Naive thymus-derived CD8-positive, alpha-beta T cell (primary cell): Measurements from ENCODE around the gene RER1. TPM values are rescaled to one million over a fixed set of nuclear protein-coding genes. Genes with fewer than 3 reads are reported as not detected.
A peak's percentile ranks its signal among the peaks of the same experiment; 100 is the strongest.

Experiments
- ATAC-seq, 2 donors: fragments of 150-1000 bp; cut with Tn5 transposase in 1 of 2; sonication (Bioruptor Pico), chemical (Tn5 transposase) in 1 of 2; 1 replicate in 1 of 2; 2 replicates in 1 of 2; pipeline ENCODE4 v1.10.0; 2021; ENCODE audit warnings: mild to moderate bottlenecking in 2 of 2, moderate library complexity in 2 of 2
- POLR2A ChIA-PET: fragments of 350-600 bp; sonication (Branson Sonifier 250); formaldehyde crosslinking; loops from one replicate; lab custom pipeline; 2021; ENCODE audit warnings: antibody characterized with exemption; lab: Charles Lee
- DNase-seq, 10 donors: peaks; one replicate each; pipeline versions ENCODE4 v3.0.0 to v3.0.0-alpha.2; 2020 to 2022
- H3K27ac Mint-ChIP-seq, 10 donors: one replicate each; pipeline ENCODE4 v1.8.0; 2020 to 2022; ENCODE audit warnings: mild to moderate bottlenecking in 10 of 10, mixed read lengths in 10 of 10, moderate library complexity in 4 of 10, inconsistent platforms in 1 of 10
- H3K27me3 Mint-ChIP-seq, 5 donors: one replicate each; pipeline ENCODE4 v1.8.0; 2021 to 2022; ENCODE audit warnings: mixed read lengths in 5 of 5
- H3K36me3 Mint-ChIP-seq, 3 donors: one replicate each; pipeline ENCODE4 v1.8.0; 2020 to 2022; ENCODE audit warnings: mixed read lengths in 3 of 3, mild to moderate bottlenecking in 2 of 3, inconsistent platforms in 1 of 3
- H3K4me1 Mint-ChIP-seq, 4 donors: one replicate each; pipeline ENCODE4 v1.8.0; 2021 to 2022; ENCODE audit warnings: mixed read lengths in 4 of 4
- H3K4me3 Mint-ChIP-seq, 10 donors: one replicate each; pipeline ENCODE4 v1.8.0; 2020 to 2022; ENCODE audit warnings: mild to moderate bottlenecking in 10 of 10, mixed read lengths in 10 of 10, moderate library complexity in 6 of 10, inconsistent platforms in 1 of 10
- H3K9me3 Mint-ChIP-seq, 9 donors: one replicate each; pipeline ENCODE4 v1.8.0; 2020 to 2022; ENCODE audit warnings: mixed read lengths in 9 of 9, mild to moderate bottlenecking in 3 of 9, inconsistent platforms in 1 of 9, moderate library complexity in 1 of 9
- polyA plus RNA-seq, 3 donors: library from polyadenylated mRNA; unstranded; fragments of 300-500 nt; fragmentation: Illumina TruSeq; gene quantifications; one replicate each; pipeline ENCODE4 v1.2.3, GENCODE V29; 2021
- total RNA-seq, 8 experiments: library from RNA in 2 of 8; stranded (reverse) in 2 of 8; gene quantifications; one replicate each; pipeline ENCODE4 v1.2.3 and lab custom pipeline; 2021 to 2026

The RER1 gene
- total and polyA plus RNA-seq, 5 experiments from 2014 or later, result 118 to 146 (median 131) TPM

GRCh38 chr1:2375246-2375922 lies 16.3 kb upstream of the RER1 start:
- ATAC-seq (no peak), DNase-seq (peak in 1 of 10 donors; percentile 55)
- POLR2A ChIA-PET, result no interaction called here
- Mint-ChIP-seq H3K4me1 (peaks cover 0 to 3% (median 0%) of the 10 kb centered on the region in 4 donors), H3K27ac (no peak overlapping the region), H3K4me3 (no peak overlapping the region), H3K36me3 (peaks cover 0 to 2% (median 0%) of the 10 kb centered on the region in 3 donors), H3K9me3 (no peaks in the 10 kb centered on the region), H3K27me3 (no peaks in the 10 kb centered on the region)

GRCh38 chr1:2375923-2376260 lies 15.7 kb upstream of the RER1 start:
- no peak for ATAC-seq
- DNase-seq, result peak in 1 of 10 donors; percentile 45
- H3K36me3 Mint-ChIP-seq, result peaks cover 0 to 2% (median 0%) of the 10 kb centered on the region in 3 donors
- peak overlapping the region in 1 of 10 donors; percentile 43 for H3K27ac Mint-ChIP-seq
- H3K4me1 Mint-ChIP-seq, result peaks cover 0 to 3% (median 0%) of the 10 kb centered on the region in 4 donors
- POLR2A ChIA-PET, result no interaction called here
- H3K27me3 Mint-ChIP-seq, result no peaks in the 10 kb centered on the region
- H3K4me3 Mint-ChIP-seq, result no peak overlapping the region
- no peaks in the 10 kb centered on the region for H3K9me3 Mint-ChIP-seq

- no peak overlapping the region for H3K4me3 Mint-ChIP-seq
- H3K27ac Mint-ChIP-seq, result no peak overlapping the region
- H3K36me3 Mint-ChIP-seq, result no peaks in the 10 kb centered on the region
- DNase-seq (peak in 1 of 10 donors; percentile 58), ATAC-seq (no peak)
- H3K4me1 Mint-ChIP-seq, result peaks cover 0 to 3% (median 0%) of the 10 kb centered on the region in 4 donors
- H3K9me3 Mint-ChIP-seq, result no peaks in the 10 kb centered on the region
- POLR2A ChIA-PET, result interaction anchor here (1.3 kb wide), 1 partner anchor 11 kb away, joined by 3 read pairs; no protein-coding TSS in a partner anchor
- no peaks in the 10 kb centered on the region for H3K27me3 Mint-ChIP-seq
Observed at GRCh38 chr1:2376261-2376741, 15.3 kb upstream of the RER1 start.

- no peaks in the 10 kb centered on the region for H3K27me3 Mint-ChIP-seq
- ATAC-seq (no peak), DNase-seq (peak in 1 of 10 donors; percentile 50)
- H3K4me1 Mint-ChIP-seq, result peaks cover 0 to 3% (median 1%) of the 10 kb centered on the region in 4 donors
- H3K9me3 Mint-ChIP-seq, result no peaks in the 10 kb centered on the region
- no peaks in the 10 kb centered on the region for H3K36me3 Mint-ChIP-seq
- POLR2A ChIA-PET, result interaction anchor here (0.7 to 1.3 kb wide), 3 partner anchors 10 to 182 kb away, joined by 3 read pairs; partner anchors contain the start of gene FAAP20
- H3K4me3 Mint-ChIP-seq, result no peak overlapping the region
- peak overlapping the region in 1 of 10 donors; percentile 12 for H3K27ac Mint-ChIP-seq
Observed at GRCh38 chr1:2376931-2377672, 14.5 kb upstream of the RER1 start.

GRCh38 chr1:2377751-2378440 lies 13.7 kb upstream of the RER1 start:
- H3K36me3 Mint-ChIP-seq, result no peaks in the 10 kb centered on the region
- POLR2A ChIA-PET, result interaction anchor here (0.8 kb wide), 1 partner anchor 66 kb away, joined by 3 read pairs; no protein-coding TSS in a partner anchor
- H3K9me3 Mint-ChIP-seq, result no peaks in the 10 kb centered on the region
- ATAC-seq, result no peak
- peaks cover 0 to 5% (median 2%) of the 10 kb centered on the region in 4 donors for H3K4me1 Mint-ChIP-seq
- peak overlapping the region in 1 of 10 donors; percentile 22 for H3K27ac Mint-ChIP-seq
- DNase-seq, result peak in 1 of 10 donors; percentile 48
- H3K4me3 Mint-ChIP-seq, result no peak overlapping the region
- no peaks in the 10 kb centered on the region for H3K27me3 Mint-ChIP-seq

GRCh38 chr1:2378441-2378851 lies 13.2 kb upstream of the RER1 start:
- DNase-seq (peak in 1 of 10 donors; percentile 24), ATAC-seq (no peak)
- Mint-ChIP-seq H3K36me3 (no peaks in the 10 kb centered on the region), H3K27me3 (no peaks in the 10 kb centered on the region), H3K27ac (peak overlapping the region in 1 of 10 donors; percentile 86), H3K9me3 (no peaks in the 10 kb centered on the region), H3K4me1 (peaks cover 0 to 6% (median 2%) of the 10 kb centered on the region in 4 donors), H3K4me3 (no peak overlapping the region)
- POLR2A ChIA-PET, result interaction anchor here (0.8 to 1.4 kb wide), 2 partner anchors 180 to 183 kb away, joined by 3 to 5 read pairs; partner anchors contain the start of gene FAAP20

GRCh38 chr1:2378956-2379732 lies 12.5 kb upstream of the RER1 start:
- Mint-ChIP-seq H3K4me3 (no peak overlapping the region), H3K27me3 (no peaks in the 10 kb centered on the region), H3K27ac (peak overlapping the region in 3 of 10 donors; percentile 43 to 86 (median 62)), H3K4me1 (peaks cover 0 to 6% (median 2%) of the 10 kb centered on the region in 4 donors), H3K9me3 (no peaks in the 10 kb centered on the region), H3K36me3 (no peaks in the 10 kb centered on the region)
- ATAC-seq (no peak), DNase-seq (peak in 1 of 10 donors; percentile 56)
- POLR2A ChIA-PET, result interaction anchor here (0.8 to 1.4 kb wide), 2 partner anchors 180 to 184 kb away, joined by 3 to 5 read pairs; partner anchors contain the start of gene FAAP20

GRCh38 chr1:2379733-2380404 lies 11.8 kb upstream of the RER1 start:
- peak overlapping the region in 1 of 10 donors; percentile 86 for H3K27ac Mint-ChIP-seq
- H3K36me3 Mint-ChIP-seq, result no peaks in the 10 kb centered on the region
- H3K9me3 Mint-ChIP-seq, result no peaks in the 10 kb centered on the region
- DNase-seq (peak in 1 of 10 donors; percentile 47), ATAC-seq (no peak)
- no peak overlapping the region for H3K4me3 Mint-ChIP-seq
- peaks cover 0 to 6% (median 2%) of the 10 kb centered on the region in 4 donors for H3K4me1 Mint-ChIP-seq
- POLR2A ChIA-PET, result interaction anchor here (0.6 to 3.4 kb wide), 4 partner anchors 11 to 185 kb away, joined by 3 to 60 read pairs (median 8); partner anchors contain the start of genes FAAP20, MORN1 and RER1
- no peaks in the 10 kb centered on the region for H3K27me3 Mint-ChIP-seq

- H3K9me3 Mint-ChIP-seq, result no peaks in the 10 kb centered on the region
- H3K4me1 Mint-ChIP-seq, result peaks cover 0 to 6% (median 2%) of the 10 kb centered on the region in 4 donors
- H3K36me3 Mint-ChIP-seq, result no peaks in the 10 kb centered on the region
- H3K27ac Mint-ChIP-seq, result peak overlapping the region in 1 of 10 donors; percentile 61
- no peaks in the 10 kb centered on the region for H3K27me3 Mint-ChIP-seq
- no peak overlapping the region for H3K4me3 Mint-ChIP-seq
- ATAC-seq (peak in 1 of 2 donors; percentile 7), DNase-seq (peak in 1 of 10 donors; percentile 57)
- POLR2A ChIA-PET, result interaction anchor here (0.6 to 3.4 kb wide), 9 partner anchors 10 to 192 kb away, joined by 3 to 60 read pairs (median 7); partner anchors contain the start of genes FAAP20, MORN1 and RER1
Observed at GRCh38 chr1:2380816-2381591, 10.6 kb upstream of the RER1 start.

GRCh38 chr1:2381741-2382620 lies 9.7 kb upstream of the RER1 start:
- ATAC-seq, result peak; percentile 96 to 98
- H3K4me3 Mint-ChIP-seq, result no peak overlapping the region
- peak overlapping the region in 1 of 10 donors; percentile 38 for H3K27ac Mint-ChIP-seq

More at GRCh38 chr1:2381741-2382620, 9.7 kb upstream of the RER1 start:
- no peaks in the 10 kb centered on the region for H3K36me3 Mint-ChIP-seq
- peak; percentile 54 to 86 (median 74) for DNase-seq
- H3K4me1 Mint-ChIP-seq, result peaks cover 0 to 6% (median 2%) of the 10 kb centered on the region in 4 donors
- no peaks in the 10 kb centered on the region for H3K27me3 Mint-ChIP-seq
- H3K9me3 Mint-ChIP-seq, result no peaks in the 10 kb centered on the region
- POLR2A ChIA-PET, result interaction anchor here (0.7 to 3.4 kb wide), 11 partner anchors 9 to 194 kb away, joined by 3 to 60 read pairs (median 5); partner anchors contain the start of genes FAAP20, MORN1 and RER1
